H1 (cell line): Measurements from ENCODE around the gene ZNRF3. TPM values are rescaled to one million over a fixed set of nuclear protein-coding genes. Genes with fewer than 3 reads are reported as not detected.

Experiments
- ASH2L ChIP-seq: fragments of 200-600, 300-600 bp; sonication (generic); IDR thresholded peaks from one replicate; pipeline ENCODE4 v1.7.1; 2017; ENCODE audit warnings: low read length
- CREB1 ChIP-seq: IDR thresholded peaks from 2 replicates; pipeline ENCODE4 v1.6.1; 2012; ENCODE audit warnings: inconsistent platforms
- KDM4A ChIP-seq: IDR thresholded peaks from one replicate; pipeline ENCODE4 v1.7.1; 2012; ENCODE audit warnings: low read depth, mild to moderate bottlenecking, moderate library complexity, low read length, inconsistent platforms; ENCODE audit not compliant: severe bottlenecking
- MAFK ChIP-seq: IDR thresholded peaks from 2 replicates; pipeline ENCODE4 v1.6.1; 2012; ENCODE audit warnings: low read depth, mild to moderate bottlenecking, improper control_type of control experiment, low read length
- NRF1 ChIP-seq: IDR thresholded peaks from 2 replicates; pipeline ENCODE4 v1.6.1; 2011; ENCODE audit warnings: mild to moderate bottlenecking, low read depth, low read length, improper control_type of control experiment
- POLR2AphosphoS5 ChIP-seq: IDR thresholded peaks from 2 replicates; pipeline ENCODE4 v1.6.1; 2011; ENCODE audit warnings: low read depth, low read length
- RBBP5 ChIP-seq: IDR thresholded peaks from 2 replicates; pipeline ENCODE4 v1.7.1; 2012; ENCODE audit warnings: low read depth, mild to moderate bottlenecking, inconsistent platforms, low read length, moderate library complexity, borderline replicate concordance
- polyA plus RNA-seq, 7 experiments: library from polyadenylated mRNA; depleted of rRNA in 3 of 7; stranded (reverse) in 5 of 7; unstranded in 2 of 7; fragments of >200 nt in 5 of 7; fragments of 200-250 nt in 2 of 7; gene quantifications; 1 replicate in 5 of 7; 2 replicates in 1 of 7; 4 replicates in 1 of 7; pipeline versions ENCODE4 v1.2.1 to v1.2.3, GENCODE V29; 2011 to 2013; ENCODE audit warnings: missing spikeins in 2 of 7, mixed read lengths in 2 of 7
- total RNA-seq: library from RNA; stranded (reverse); fragmentation: NEBNext Ultra II Directional; extraction: Animal tissue kit (Norgen Biotek cat#: 25700); gene quantifications from 2 replicates; pipeline ENCODE4 v1.2.1, GENCODE V29; 2021
- TF ChIP-seq, protein P1 (sequence below): fragments of 300-600 bp; sonication (generic); IDR thresholded peaks from 2 replicates; pipeline ENCODE4 v1.7.1; 2012; ENCODE audit warnings: low read length, moderate library complexity, mild to moderate bottlenecking, inconsistent platforms; ENCODE audit not compliant: insufficient replicate concordance
- TF ChIP-seq, protein P2 (sequence below): IDR thresholded peaks from 2 replicates; pipeline ENCODE4 v1.6.1; 2012; ENCODE audit warnings: low read length, inconsistent platforms

Gene ZNRF3
- total and polyA plus RNA-seq, 2 of the 8 experiments (the other 6 are each of a cell fraction or from before 2014, with no cell fraction given), result 14.1 to 21.7 TPM

- TF ChIP-seq, protein P1, sequence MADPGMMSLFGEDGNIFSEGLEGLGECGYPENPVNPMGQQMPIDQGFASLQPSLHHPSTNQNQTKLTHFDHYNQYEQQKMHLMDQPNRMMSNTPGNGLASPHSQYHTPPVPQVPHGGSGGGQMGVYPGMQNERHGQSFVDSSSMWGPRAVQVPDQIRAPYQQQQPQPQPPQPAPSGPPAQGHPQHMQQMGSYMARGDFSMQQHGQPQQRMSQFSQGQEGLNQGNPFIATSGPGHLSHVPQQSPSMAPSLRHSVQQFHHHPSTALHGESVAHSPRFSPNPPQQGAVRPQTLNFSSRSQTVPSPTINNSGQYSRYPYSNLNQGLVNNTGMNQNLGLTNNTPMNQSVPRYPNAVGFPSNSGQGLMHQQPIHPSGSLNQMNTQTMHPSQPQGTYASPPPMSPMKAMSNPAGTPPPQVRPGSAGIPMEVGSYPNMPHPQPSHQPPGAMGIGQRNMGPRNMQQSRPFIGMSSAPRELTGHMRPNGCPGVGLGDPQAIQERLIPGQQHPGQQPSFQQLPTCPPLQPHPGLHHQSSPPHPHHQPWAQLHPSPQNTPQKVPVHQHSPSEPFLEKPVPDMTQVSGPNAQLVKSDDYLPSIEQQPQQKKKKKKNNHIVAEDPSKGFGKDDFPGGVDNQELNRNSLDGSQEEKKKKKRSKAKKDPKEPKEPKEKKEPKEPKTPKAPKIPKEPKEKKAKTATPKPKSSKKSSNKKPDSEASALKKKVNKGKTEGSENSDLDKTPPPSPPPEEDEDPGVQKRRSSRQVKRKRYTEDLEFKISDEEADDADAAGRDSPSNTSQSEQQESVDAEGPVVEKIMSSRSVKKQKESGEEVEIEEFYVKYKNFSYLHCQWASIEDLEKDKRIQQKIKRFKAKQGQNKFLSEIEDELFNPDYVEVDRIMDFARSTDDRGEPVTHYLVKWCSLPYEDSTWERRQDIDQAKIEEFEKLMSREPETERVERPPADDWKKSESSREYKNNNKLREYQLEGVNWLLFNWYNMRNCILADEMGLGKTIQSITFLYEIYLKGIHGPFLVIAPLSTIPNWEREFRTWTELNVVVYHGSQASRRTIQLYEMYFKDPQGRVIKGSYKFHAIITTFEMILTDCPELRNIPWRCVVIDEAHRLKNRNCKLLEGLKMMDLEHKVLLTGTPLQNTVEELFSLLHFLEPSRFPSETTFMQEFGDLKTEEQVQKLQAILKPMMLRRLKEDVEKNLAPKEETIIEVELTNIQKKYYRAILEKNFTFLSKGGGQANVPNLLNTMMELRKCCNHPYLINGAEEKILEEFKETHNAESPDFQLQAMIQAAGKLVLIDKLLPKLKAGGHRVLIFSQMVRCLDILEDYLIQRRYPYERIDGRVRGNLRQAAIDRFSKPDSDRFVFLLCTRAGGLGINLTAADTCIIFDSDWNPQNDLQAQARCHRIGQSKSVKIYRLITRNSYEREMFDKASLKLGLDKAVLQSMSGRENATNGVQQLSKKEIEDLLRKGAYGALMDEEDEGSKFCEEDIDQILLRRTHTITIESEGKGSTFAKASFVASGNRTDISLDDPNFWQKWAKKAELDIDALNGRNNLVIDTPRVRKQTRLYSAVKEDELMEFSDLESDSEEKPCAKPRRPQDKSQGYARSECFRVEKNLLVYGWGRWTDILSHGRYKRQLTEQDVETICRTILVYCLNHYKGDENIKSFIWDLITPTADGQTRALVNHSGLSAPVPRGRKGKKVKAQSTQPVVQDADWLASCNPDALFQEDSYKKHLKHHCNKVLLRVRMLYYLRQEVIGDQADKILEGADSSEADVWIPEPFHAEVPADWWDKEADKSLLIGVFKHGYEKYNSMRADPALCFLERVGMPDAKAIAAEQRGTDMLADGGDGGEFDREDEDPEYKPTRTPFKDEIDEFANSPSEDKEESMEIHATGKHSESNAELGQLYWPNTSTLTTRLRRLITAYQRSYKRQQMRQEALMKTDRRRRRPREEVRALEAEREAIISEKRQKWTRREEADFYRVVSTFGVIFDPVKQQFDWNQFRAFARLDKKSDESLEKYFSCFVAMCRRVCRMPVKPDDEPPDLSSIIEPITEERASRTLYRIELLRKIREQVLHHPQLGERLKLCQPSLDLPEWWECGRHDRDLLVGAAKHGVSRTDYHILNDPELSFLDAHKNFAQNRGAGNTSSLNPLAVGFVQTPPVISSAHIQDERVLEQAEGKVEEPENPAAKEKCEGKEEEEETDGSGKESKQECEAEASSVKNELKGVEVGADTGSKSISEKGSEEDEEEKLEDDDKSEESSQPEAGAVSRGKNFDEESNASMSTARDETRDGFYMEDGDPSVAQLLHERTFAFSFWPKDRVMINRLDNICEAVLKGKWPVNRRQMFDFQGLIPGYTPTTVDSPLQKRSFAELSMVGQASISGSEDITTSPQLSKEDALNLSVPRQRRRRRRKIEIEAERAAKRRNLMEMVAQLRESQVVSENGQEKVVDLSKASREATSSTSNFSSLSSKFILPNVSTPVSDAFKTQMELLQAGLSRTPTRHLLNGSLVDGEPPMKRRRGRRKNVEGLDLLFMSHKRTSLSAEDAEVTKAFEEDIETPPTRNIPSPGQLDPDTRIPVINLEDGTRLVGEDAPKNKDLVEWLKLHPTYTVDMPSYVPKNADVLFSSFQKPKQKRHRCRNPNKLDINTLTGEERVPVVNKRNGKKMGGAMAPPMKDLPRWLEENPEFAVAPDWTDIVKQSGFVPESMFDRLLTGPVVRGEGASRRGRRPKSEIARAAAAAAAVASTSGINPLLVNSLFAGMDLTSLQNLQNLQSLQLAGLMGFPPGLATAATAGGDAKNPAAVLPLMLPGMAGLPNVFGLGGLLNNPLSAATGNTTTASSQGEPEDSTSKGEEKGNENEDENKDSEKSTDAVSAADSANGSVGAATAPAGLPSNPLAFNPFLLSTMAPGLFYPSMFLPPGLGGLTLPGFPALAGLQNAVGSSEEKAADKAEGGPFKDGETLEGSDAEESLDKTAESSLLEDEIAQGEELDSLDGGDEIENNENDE, result no peak
- TF ChIP-seq NRF1, result no peak
- TF ChIP-seq ASH2L, result no peak
- TF ChIP-seq RBBP5, result no peak
- TF ChIP-seq, protein P2, sequence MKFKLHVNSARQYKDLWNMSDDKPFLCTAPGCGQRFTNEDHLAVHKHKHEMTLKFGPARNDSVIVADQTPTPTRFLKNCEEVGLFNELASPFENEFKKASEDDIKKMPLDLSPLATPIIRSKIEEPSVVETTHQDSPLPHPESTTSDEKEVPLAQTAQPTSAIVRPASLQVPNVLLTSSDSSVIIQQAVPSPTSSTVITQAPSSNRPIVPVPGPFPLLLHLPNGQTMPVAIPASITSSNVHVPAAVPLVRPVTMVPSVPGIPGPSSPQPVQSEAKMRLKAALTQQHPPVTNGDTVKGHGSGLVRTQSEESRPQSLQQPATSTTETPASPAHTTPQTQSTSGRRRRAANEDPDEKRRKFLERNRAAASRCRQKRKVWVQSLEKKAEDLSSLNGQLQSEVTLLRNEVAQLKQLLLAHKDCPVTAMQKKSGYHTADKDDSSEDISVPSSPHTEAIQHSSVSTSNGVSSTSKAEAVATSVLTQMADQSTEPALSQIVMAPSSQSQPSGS, result no peak
- TF ChIP-seq MAFK, result no peak
- TF ChIP-seq KDM4A, result no peak
- TF ChIP-seq POLR2AphosphoS5, result no peak
- no peak for TF ChIP-seq CREB1
These were observed 73.1 kb downstream of the ZNRF3 start (continued) for GRCh38 chr22:28956506-28956905.
